ENCODE results near the gene ADCY4.

DNA sequence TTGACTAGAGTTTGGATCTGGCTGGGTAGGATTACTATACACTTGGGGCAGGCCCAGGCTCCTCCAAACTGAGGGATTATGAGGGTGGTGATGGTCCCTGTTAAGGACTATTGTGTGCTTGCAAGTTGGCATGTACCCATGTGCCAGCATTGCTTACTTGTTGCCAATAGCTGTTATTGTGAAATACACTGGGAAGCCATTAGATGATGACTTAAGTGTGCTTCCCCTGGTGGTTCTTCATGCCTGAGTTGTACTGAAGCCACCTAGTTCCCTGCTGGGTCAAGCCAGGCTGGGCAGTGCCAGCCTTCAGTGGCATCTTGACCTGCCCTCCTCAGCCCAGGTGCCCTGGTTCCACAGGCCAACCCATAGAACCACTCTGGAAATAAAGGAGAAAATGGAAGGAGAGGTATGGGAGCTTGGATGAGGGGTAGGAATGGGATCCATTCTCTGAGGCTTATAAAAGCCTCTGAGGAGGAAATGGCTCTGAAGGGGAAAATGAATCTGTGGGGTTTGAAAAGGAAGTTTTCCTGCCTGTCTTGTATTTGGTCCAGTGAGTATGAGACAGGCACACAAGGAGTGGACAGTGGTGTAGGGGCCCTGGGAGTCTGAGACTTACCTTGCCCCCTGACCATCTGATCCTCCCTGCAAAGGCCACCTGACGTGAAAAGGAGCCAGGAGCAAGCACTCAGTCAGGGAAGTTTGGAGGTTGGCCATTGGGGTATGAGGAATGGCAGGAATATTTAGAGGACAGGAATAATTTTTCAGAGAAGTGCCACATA is 22.8 kb downstream of the ADCY4 start:
- no peak for TF ChIP-seq EZH2phosphoT487 (IDR thresholded peaks at IDR 0.05; ENCODE audit: insufficient read depth, low read depth)
- TF ChIP-seq EZH2 (IDR thresholded peaks at IDR 0.05; ENCODE audit: insufficient read depth, poor library complexity, severe bottlenecking): no peak

All from GM23248 (cell line).